DND-41 (cell line): ENCODE data around the gene DIDO1.

ENCODE experiments used
- ATAC-seq: fragments of 200-7000 bp; cut with Tn5 transposase; 3 replicates; pipeline ENCODE4 v1.9.1; 2021; ENCODE audit warnings: low read depth; ENCODE audit not compliant: insufficient read depth
- DNase-seq: peaks from one replicate; pipeline ENCODE4 v3.0.0-alpha.2; 2020
- H2AFZ ChIP-seq: 2 replicates; pipeline ENCODE4 v1.6.0; 2012; ENCODE audit warnings: low read depth, low read length
- H3K27ac ChIP-seq: 2 replicates; pipeline ENCODE4 v1.5.1; 2012; ENCODE audit warnings: low read length, inconsistent platforms
- H3K27me3 ChIP-seq: fragments of 200-600 bp; sonication (generic); 2 replicates; pipeline ENCODE4 v1.6.0; 2012; ENCODE audit warnings: low read length, mild to moderate bottlenecking, inconsistent platforms; ENCODE audit not compliant: insufficient read depth, poor library complexity
- H3K36me3 ChIP-seq: 2 replicates; pipeline ENCODE4 v1.5.1; 2012; ENCODE audit warnings: low read length, inconsistent platforms; ENCODE audit not compliant: insufficient read depth
- H3K4me1 ChIP-seq: 2 replicates; pipeline ENCODE4 v1.5.1; 2012; ENCODE audit warnings: mild to moderate bottlenecking, low read length; ENCODE audit not compliant: insufficient read depth
- H3K4me2 ChIP-seq: 2 replicates; pipeline ENCODE4 v1.6.0; 2012; ENCODE audit warnings: mild to moderate bottlenecking, moderate library complexity, low read length, inconsistent platforms; ENCODE audit not compliant: insufficient read depth
- H3K4me3 ChIP-seq, 2 experiments: fragments of 200-600 bp in 1 of 2; shearing (Covaris generic) in 1 of 2; 2 replicates each; pipeline ENCODE4 v1.5.1; 2012 to 2016; ENCODE audit warnings: inconsistent platforms in 2 of 2, low read length in 2 of 2, mild to moderate bottlenecking in 2 of 2, low read depth in 1 of 2, moderate library complexity in 1 of 2
- H3K79me2 ChIP-seq: 2 replicates; pipeline ENCODE4 v1.6.0; 2012; ENCODE audit warnings: low read length, inconsistent platforms; ENCODE audit not compliant: insufficient read depth
- H3K9ac ChIP-seq: 2 replicates; pipeline ENCODE4 v1.6.0; 2012; ENCODE audit warnings: low read depth, mild to moderate bottlenecking, inconsistent platforms, low read length, moderate library complexity
- H3K9me3 ChIP-seq: 2 replicates; pipeline ENCODE4 v1.5.1; 2012; ENCODE audit warnings: low read length, moderate library complexity, mild to moderate bottlenecking, inconsistent platforms; ENCODE audit not compliant: insufficient read depth, severe bottlenecking
- H4K20me1 ChIP-seq: 2 replicates; pipeline ENCODE4 v1.6.0; 2012; ENCODE audit warnings: low read length; ENCODE audit not compliant: insufficient read depth
- EZH2 ChIP-seq: IDR thresholded peaks from 3 replicates; pipeline ENCODE4 v1.6.1; 2012; ENCODE audit warnings: borderline replicate concordance, low read depth, mild to moderate bottlenecking, moderate library complexity, low read length, inconsistent platforms; ENCODE audit not compliant: severe bottlenecking
- TF ChIP-seq, protein P1 (sequence below): IDR thresholded peaks from 2 replicates; pipeline ENCODE4 v1.5.1; 2012; ENCODE audit warnings: borderline replicate concordance, low read length, moderate library complexity, mild to moderate bottlenecking; ENCODE audit not compliant: poor library complexity, severe bottlenecking; ENCODE audit errors: extremely low read depth

Gene DIDO1

DNA sequence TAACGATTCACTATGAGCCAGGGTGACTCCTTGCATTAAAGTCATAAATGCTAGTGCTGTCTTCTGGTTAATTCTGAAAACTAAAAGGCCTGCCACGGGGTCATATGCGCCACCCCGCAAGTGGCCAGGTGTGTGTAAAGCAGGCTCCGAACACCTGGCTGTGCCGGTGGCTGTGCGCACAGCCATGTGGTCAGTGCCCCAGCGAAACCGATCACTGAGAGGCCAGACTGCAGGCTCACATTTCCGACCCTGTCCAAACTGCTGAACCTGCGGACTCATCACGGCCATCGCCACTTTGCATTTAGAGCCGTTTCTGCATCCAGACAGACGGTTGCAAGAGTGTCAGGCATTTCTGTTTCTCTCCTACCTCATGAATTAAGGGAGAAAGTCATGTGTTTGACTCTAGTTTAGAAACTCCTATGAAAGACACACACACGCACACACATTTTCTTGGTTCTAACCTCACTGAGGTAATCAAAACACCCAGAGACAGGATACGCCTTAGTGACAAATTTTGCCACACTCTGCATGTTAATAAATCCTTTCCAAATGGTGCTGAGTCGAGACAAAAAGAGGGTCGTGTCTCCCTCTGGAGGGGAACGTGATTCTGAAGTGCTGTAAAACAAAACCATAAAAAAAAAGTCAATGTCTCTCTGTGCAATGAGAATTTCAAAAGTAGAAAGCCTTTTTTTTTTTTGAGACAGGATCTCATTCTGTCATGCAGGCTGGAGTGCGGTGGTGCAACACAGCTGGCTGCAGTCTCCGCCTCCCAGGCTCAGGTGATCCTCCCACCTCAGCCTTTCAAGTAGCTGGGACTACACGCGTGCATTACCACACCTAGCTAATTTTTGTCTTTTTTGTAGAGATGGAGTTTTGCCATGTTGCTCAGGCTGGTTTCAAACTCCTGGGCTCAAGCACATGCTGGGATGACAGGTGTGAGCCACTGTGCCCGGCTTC lies 33.7 kb downstream of the DIDO1 start:
- Histone ChIP-seq H3K79me2 (no peaks in the 10 kb centered on the region; the same call in 1 of the 2 replicates), H3K4me1 (no peaks in the 10 kb centered on the region), H4K20me1 (peaks cover 29% of the 10 kb centered on the region), H3K9ac (no peak overlapping the region), H3K9me3 (no peaks in the 10 kb centered on the region), H3K27ac (no peak overlapping the region), H3K4me3 (no peak overlapping the region), H3K4me2 (no peak overlapping the region), H3K27me3 (no peaks in the 10 kb centered on the region), H2AFZ (no peak overlapping the region), H3K36me3 (peaks cover 100% of the 10 kb centered on the region)
- DNase-seq = no peak
- TF ChIP-seq, protein P1, sequence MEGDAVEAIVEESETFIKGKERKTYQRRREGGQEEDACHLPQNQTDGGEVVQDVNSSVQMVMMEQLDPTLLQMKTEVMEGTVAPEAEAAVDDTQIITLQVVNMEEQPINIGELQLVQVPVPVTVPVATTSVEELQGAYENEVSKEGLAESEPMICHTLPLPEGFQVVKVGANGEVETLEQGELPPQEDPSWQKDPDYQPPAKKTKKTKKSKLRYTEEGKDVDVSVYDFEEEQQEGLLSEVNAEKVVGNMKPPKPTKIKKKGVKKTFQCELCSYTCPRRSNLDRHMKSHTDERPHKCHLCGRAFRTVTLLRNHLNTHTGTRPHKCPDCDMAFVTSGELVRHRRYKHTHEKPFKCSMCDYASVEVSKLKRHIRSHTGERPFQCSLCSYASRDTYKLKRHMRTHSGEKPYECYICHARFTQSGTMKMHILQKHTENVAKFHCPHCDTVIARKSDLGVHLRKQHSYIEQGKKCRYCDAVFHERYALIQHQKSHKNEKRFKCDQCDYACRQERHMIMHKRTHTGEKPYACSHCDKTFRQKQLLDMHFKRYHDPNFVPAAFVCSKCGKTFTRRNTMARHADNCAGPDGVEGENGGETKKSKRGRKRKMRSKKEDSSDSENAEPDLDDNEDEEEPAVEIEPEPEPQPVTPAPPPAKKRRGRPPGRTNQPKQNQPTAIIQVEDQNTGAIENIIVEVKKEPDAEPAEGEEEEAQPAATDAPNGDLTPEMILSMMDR = no peak
- TF ChIP-seq EZH2 = no peak
- ATAC-seq = no peak

GRCh38 chr20:62891111-62891510 lies 35.2 kb downstream of the DIDO1 start:
- no peak overlapping the region for H2AFZ ChIP-seq
- H3K4me2 ChIP-seq = no peak overlapping the region
- H3K27ac ChIP-seq = no peak overlapping the region
- DNase-seq (no peak), ATAC-seq (no peak)
- H3K27me3 ChIP-seq = no peaks in the 10 kb centered on the region
- no peak overlapping the region for H3K9ac ChIP-seq
- no peak overlapping the region for H3K4me3 ChIP-seq
- H3K9me3 ChIP-seq = no peaks in the 10 kb centered on the region
- H3K79me2 ChIP-seq = no peaks in the 10 kb centered on the region; the same call in 1 of the 2 replicates
- no peak for TF ChIP-seq EZH2
- TF ChIP-seq, protein P1 = no peak
- H4K20me1 ChIP-seq = peaks cover 29% of the 10 kb centered on the region
- peaks cover 100% of the 10 kb centered on the region for H3K36me3 ChIP-seq
- H3K4me1 ChIP-seq = no peaks in the 10 kb centered on the region

GRCh38 chr20:62890444-62890843 lies 35.9 kb downstream of the DIDO1 start:
- no peak overlapping the region for H3K4me3 ChIP-seq
- no peaks in the 10 kb centered on the region; the same call in 1 of the 2 replicates for H3K79me2 ChIP-seq
- peaks cover 29% of the 10 kb centered on the region for H4K20me1 ChIP-seq
- no peak overlapping the region for H2AFZ ChIP-seq
- peaks cover 99% of the 10 kb centered on the region for H3K36me3 ChIP-seq
- H3K27ac ChIP-seq = no peak overlapping the region
- no peaks in the 10 kb centered on the region for H3K9me3 ChIP-seq
- no peaks in the 10 kb centered on the region for H3K27me3 ChIP-seq
- no peak overlapping the region for H3K9ac ChIP-seq
- no peak for ATAC-seq
- H3K4me2 ChIP-seq = no peak overlapping the region
- no peak for TF ChIP-seq EZH2
- TF ChIP-seq, protein P1 = no peak
- DNase-seq = no peak
- H3K4me1 ChIP-seq = no peaks in the 10 kb centered on the region
